ENCODE results near the gene SMDT1. TPM values are rescaled to one million over a fixed set of nuclear protein-coding genes. Genes with fewer than 3 reads are reported as not detected.
"Not testable (repeated sequence)": the region's sequence is repeated elsewhere in the genome, so short reads cannot be mapped to it uniquely, and the experiment has no call there.

Gene SMDT1
- total RNA-seq, 4 donors from 2014 or later = 14.1 to 61.8 (median 21.5) TPM

DNA sequence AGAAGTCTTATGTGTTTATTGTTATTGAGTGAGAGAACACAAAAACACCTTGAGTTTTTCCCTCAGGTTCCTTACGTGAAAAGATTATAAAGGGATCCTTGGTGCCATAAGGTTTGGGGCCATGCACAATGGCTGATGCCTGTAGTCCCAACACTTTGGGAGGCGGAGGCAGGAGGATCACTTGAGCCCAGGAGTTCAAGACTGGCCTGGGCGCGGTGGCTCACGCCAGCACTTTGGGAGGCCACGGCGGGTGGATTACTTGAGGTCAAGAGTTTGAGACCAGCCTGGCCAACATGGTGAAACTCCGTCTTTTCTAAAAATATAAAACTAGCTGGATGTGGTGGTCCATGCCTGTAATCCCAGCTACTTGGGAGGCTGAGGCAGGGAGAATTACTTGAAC, 5.4 kb downstream of the SMDT1 start:
- H3K4me3 ChIP-seq = no peak overlapping the region
- 90 to 93% methylated on average over 8 of the region's 8 CpGs for WGBS, 2 donors
- H3K4me1 ChIP-seq = peaks cover 0 to 49% (median 15%) of the 10 kb centered on the region in 4 donors
- no peaks in the 10 kb centered on the region for H3K9me3 ChIP-seq
- no peaks in the 10 kb centered on the region for H3K27me3 ChIP-seq
- no peak overlapping the region for H3K27ac ChIP-seq
- DNase-seq (ENCODE audit: low spot score in 2 of 2) = no peak
- TF ChIP-seq EP300 (IDR thresholded peaks at IDR 0.05) (no peak), POLR2A (IDR thresholded peaks at IDR 0.05) (no peak), CTCF (IDR thresholded peaks at IDR 0.05) (no peak)
- H3K36me3 ChIP-seq = peaks cover 0 to 58% (median 14%) of the 10 kb centered on the region in 3 donors

- Histone ChIP-seq H3K27me3 (no peaks in the 10 kb centered on the region), H3K4me3 (no peak overlapping the region), H3K9me3 (no peaks in the 10 kb centered on the region), H3K4me1 (peaks cover 0 to 45% (median 9%) of the 10 kb centered on the region in 4 donors), H3K27ac (no peak overlapping the region), H3K36me3 (peaks cover 0 to 58% (median 14%) of the 10 kb centered on the region in 3 donors)
- DNase-seq (ENCODE audit: low spot score in 2 of 2) = no peak
- 61 to 63% methylated on average over 6 of the region's 6 CpGs for WGBS, 2 donors
- TF ChIP-seq EP300 (IDR thresholded peaks at IDR 0.05) (no peak), POLR2A (IDR thresholded peaks at IDR 0.05) (no peak), CTCF (IDR thresholded peaks at IDR 0.05) (no peak)
Observed at GRCh38 chr22:42086051-42086450, 6.6 kb downstream of the SMDT1 start.

- peak within 1 kb of the TSS; percentile 80 to 96 (median 90) for H3K4me3 ChIP-seq
- peaks cover 0 to 33% (median 10%) of the 10 kb centered on the region in 4 donors for H3K4me1 ChIP-seq
- no peaks in the 10 kb centered on the region for H3K9me3 ChIP-seq
- H3K36me3 ChIP-seq = peaks cover 0 to 25% (median 8%) of the 10 kb centered on the region in 3 donors
- H3K27me3 ChIP-seq = no peaks in the 10 kb centered on the region
- peak; percentile 95 to 99 (median 96) for TF ChIP-seq CTCF (IDR thresholded peaks at IDR 0.05)
- peak; percentile 75 to 97 for TF ChIP-seq EP300 (IDR thresholded peaks at IDR 0.05)
- peak; percentile 68 to 93 for TF ChIP-seq POLR2A (IDR thresholded peaks at IDR 0.05)
- H3K27ac ChIP-seq = peak within 1 kb of the TSS; percentile 83 to 99 (median 94)
- peak; percentile 97 to 98 for DNase-seq (ENCODE audit: low spot score in 2 of 2)
- 0% methylated on average over 45 to 53 of the region's 71 CpGs for WGBS, 2 donors
Observed at GRCh38 chr22:42090596-42091454, 11.3 kb downstream of the SMDT1 start, which contains the start of gene NDUFA6. Gene NDUFA6 (minus strand): TSS chr22:42090772. CDS start chr22:42090744, 28 bp downstream.

DNA sequence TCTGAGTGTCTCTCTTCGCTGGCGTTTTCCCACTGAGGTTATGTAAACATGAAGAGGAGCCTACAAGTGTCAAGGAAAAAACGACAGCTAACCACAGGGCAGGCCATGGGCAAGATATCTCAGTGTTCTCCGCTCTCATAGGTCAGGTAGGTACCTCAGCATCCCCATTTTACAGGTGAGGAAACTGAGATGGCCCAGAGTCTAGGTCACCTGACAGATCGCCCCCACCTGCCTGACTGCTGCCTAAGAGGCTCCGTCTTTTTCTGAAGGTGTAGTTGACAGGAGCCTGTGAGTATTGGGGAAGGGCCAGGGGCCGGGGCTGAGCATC, 11.9 kb downstream of the SMDT1 start:
- peaks cover 0 to 28% (median 10%) of the 10 kb centered on the region in 4 donors for H3K4me1 ChIP-seq
- TF ChIP-seq EP300 (IDR thresholded peaks at IDR 0.05) (no peak), CTCF (IDR thresholded peaks at IDR 0.05) (no peak), POLR2A (IDR thresholded peaks at IDR 0.05) (no peak)
- no peaks in the 10 kb centered on the region for H3K9me3 ChIP-seq
- H3K4me3 ChIP-seq = peak overlapping the region; percentile 69 to 96 (median 90)
- peaks cover 0 to 25% (median 4%) of the 10 kb centered on the region in 3 donors for H3K36me3 ChIP-seq
- H3K27ac ChIP-seq = peak overlapping the region; percentile 83 to 99 (median 93)
- WGBS, 2 donors = 30 to 33% methylated on average over 7 of the region's 7 CpGs
- no peaks in the 10 kb centered on the region for H3K27me3 ChIP-seq
- DNase-seq (ENCODE audit: low spot score in 2 of 2) = no peak

DNA sequence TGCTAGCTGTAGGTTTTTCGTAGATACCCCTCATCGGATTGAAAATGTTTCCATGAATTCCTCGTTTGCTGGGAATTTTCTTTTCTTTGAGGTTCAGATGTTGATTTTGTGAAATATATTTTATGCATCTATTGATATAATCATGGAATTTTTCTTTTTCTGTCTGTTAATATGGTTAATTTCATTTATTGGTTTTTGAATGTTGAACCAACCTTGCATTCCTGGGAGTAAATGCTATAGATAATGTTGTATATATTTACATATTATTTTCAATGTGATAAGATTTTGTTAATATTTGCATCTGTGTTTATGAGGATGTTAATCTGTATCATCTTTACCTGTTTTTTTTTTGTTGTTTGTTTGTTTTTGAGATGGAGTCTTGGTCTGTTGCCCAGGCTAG, 21.7 kb downstream of the SMDT1 start:
- Histone ChIP-seq H3K4me3 (no peak overlapping the region), H3K4me1 (no peaks in the 10 kb centered on the region), H3K27ac (no peak overlapping the region), H3K9me3 (peaks cover 0 to 81% (median 10%) of the 10 kb centered on the region in 4 donors), H3K27me3 (no peaks in the 10 kb centered on the region), H3K36me3 (peaks cover 0 to 86% (median 0%) of the 10 kb centered on the region in 3 donors)
- 94 to 96% methylated on average over 3 of the region's 3 CpGs for WGBS, 2 donors
- no peak for DNase-seq (ENCODE audit: low spot score in 2 of 2)
- no peak for TF ChIP-seq EP300 (IDR thresholded peaks at IDR 0.05)
- no peak for TF ChIP-seq POLR2A (IDR thresholded peaks at IDR 0.05)
- TF ChIP-seq CTCF (IDR thresholded peaks at IDR 0.05) = no peak

- Histone ChIP-seq H3K9me3 (peaks cover 0 to 54% (median 10%) of the 10 kb centered on the region in 4 donors), H3K36me3 (peaks cover 0 to 57% (median 0%) of the 10 kb centered on the region in 3 donors)
- not testable (repeated sequence) for H3K27me3 ChIP-seq; DNase-seq (ENCODE audit: low spot score in 2 of 2); H3K27ac ChIP-seq; H3K4me1 ChIP-seq; H3K4me3 ChIP-seq
- 95 to 97% methylated on average over 6 of the region's 6 CpGs for WGBS, 2 donors
Observed at GRCh38 chr22:42104332-42104860, 24.9 kb downstream of the SMDT1 start.

Measured in tibial nerve (tissue), 4 donors.